SK-N-SH (cell line): ENCODE data around the gene ANKS1B. TPM values are rescaled to one million over a fixed set of nuclear protein-coding genes. Genes with fewer than 3 reads are reported as not detected.

Experiments
- CTCF ChIA-PET: fragments of 300-600, 350-600 bp; formaldehyde crosslinking; extraction: SDS; loops from one replicate; lab custom pipeline; 2021; lab: Yijun Ruan, JAX
- POLR2A ChIA-PET: fragments of 350-600 bp; sonication (Branson Sonifier 250); formaldehyde crosslinking; extraction: SDS; loops from one replicate; lab custom pipeline; 2020; ENCODE audit warnings: antibody characterized with exemption, inconsistent platforms; lab: Yijun Ruan, JAX
- DNase-seq: peaks from one replicate; pipeline ENCODE4 v3.0.0; 2012
- H2AFZ ChIP-seq: fragments of 200-600 bp; sonication (generic); 2 replicates; pipeline ENCODE4 v1.8.1; 2016; ENCODE audit warnings: antibody characterized with exemption, mild to moderate bottlenecking, low read depth
- H3F3A ChIP-seq: fragments of 200-600 bp; sonication (generic); replicated peaks from 2 replicates; pipeline ENCODE3; 2016; ENCODE audit warnings: antibody characterized with exemption, mild to moderate bottlenecking; ENCODE audit not compliant: insufficient read depth
- H3K27ac ChIP-seq, 2 experiments: fragments of 200-500 bp in 1 of 2; fragments of 200-600 bp in 1 of 2; sonication (Bioruptor generic) in 1 of 2; sonication (generic), shearing (Covaris generic) in 1 of 2; 2 replicates each; pipeline versions ENCODE4 v1.5.1 to v1.6.1; 2014 to 2016; ENCODE audit warnings: low read depth in 2 of 2, inconsistent platforms in 1 of 2, low read length in 1 of 2, mild to moderate bottlenecking in 1 of 2, mixed read lengths in 1 of 2
- H3K27me3 ChIP-seq: fragments of 200-600 bp; sonication (generic), shearing (Covaris generic); 2 replicates; pipeline ENCODE4 v1.6.1; 2016; ENCODE audit warnings: mixed run types; ENCODE audit not compliant: insufficient read depth
- H3K36me3 ChIP-seq, 2 experiments: fragments of 200-500 bp in 1 of 2; fragments of 200-600 bp in 1 of 2; sonication (Bioruptor generic) in 1 of 2; sonication (generic) in 1 of 2; replicated peaks in 1 of 2; 2 replicates each; pipeline versions ENCODE3 to v1.5.1; 2014 to 2016; ENCODE audit warnings: low read length in 1 of 2, mild to moderate bottlenecking in 1 of 2; ENCODE audit not compliant: insufficient read depth in 2 of 2, control insufficient read depth in 1 of 2
- H3K4me1 ChIP-seq, 2 experiments: fragments of 200-500 bp in 1 of 2; fragments of 200-600 bp in 1 of 2; sonication (Bioruptor generic) in 1 of 2; sonication (generic), shearing (Covaris generic) in 1 of 2; 2 replicates each; pipeline versions ENCODE4 v1.5.1 to v1.6.1; 2014 to 2016; ENCODE audit warnings: low read depth in 1 of 2, low read length in 1 of 2, mixed run types in 1 of 2; ENCODE audit not compliant: insufficient read depth in 2 of 2, control insufficient read depth in 1 of 2
- H3K4me2 ChIP-seq: fragments of 200-600 bp; sonication (generic), shearing (Covaris generic); 2 replicates; pipeline ENCODE4 v1.6.1; 2017; ENCODE audit warnings: mixed run types
- H3K4me3 ChIP-seq, 2 experiments: fragments of 200-500 bp in 1 of 2; fragments of 200-600 bp in 1 of 2; sonication (Bioruptor generic) in 1 of 2; sonication (generic), shearing (Covaris generic) in 1 of 2; 2 replicates each; pipeline versions ENCODE4 v1.5.1 to v1.8.1; 2014 to 2016; ENCODE audit warnings: low read depth in 2 of 2, inconsistent platforms in 1 of 2, low read length in 1 of 2, mild to moderate bottlenecking in 1 of 2, mixed read lengths in 1 of 2, moderate library complexity in 1 of 2
- H3K79me2 ChIP-seq: fragments of 200-600 bp; sonication (generic); 2 replicates; pipeline ENCODE4 v1.8.1; 2017; ENCODE audit warnings: mild to moderate bottlenecking; ENCODE audit not compliant: insufficient read depth
- H3K9ac ChIP-seq: fragments of 200-600 bp; sonication (generic); 2 replicates; pipeline ENCODE4 v1.6.1; 2017; ENCODE audit warnings: mixed run types
- H3K9me2 ChIP-seq: fragments of 200-600 bp; sonication (generic); 2 replicates; pipeline ENCODE4 v1.6.1; 2017; ENCODE audit warnings: mixed run types
- H3K9me3 ChIP-seq: fragments of 200-600 bp; sonication (generic); 2 replicates; pipeline ENCODE4 v1.6.1; 2017; ENCODE audit warnings: mixed run types, mild to moderate bottlenecking, moderate library complexity
- H4K20me1 ChIP-seq: fragments of 200-600 bp; sonication (generic); 2 replicates; pipeline ENCODE4 v1.6.1; 2017; ENCODE audit warnings: mild to moderate bottlenecking, mixed run types; ENCODE audit not compliant: insufficient read depth
- EP300 ChIP-seq, 2 experiments: IDR thresholded peaks; 2 replicates each; pipeline versions ENCODE4 v1.4.0 to v1.6.1; 2012; ENCODE audit warnings: borderline replicate concordance in 1 of 2, low read depth in 1 of 2, low read length in 1 of 2
- FOSL2 ChIP-seq: IDR thresholded peaks from 2 replicates; pipeline ENCODE4 v1.4.0; 2012; ENCODE audit warnings: low read depth, mild to moderate bottlenecking, moderate library complexity, borderline replicate concordance
- FOXJ3 ChIP-seq: sonication (generic); formaldehyde crosslinking; IDR thresholded peaks from 2 replicates; pipeline ENCODE4 v1.5.1; 2020; ENCODE audit warnings: mild to moderate bottlenecking, missing genetic modification reagents
- FOXM1 ChIP-seq: IDR thresholded peaks from 2 replicates; pipeline ENCODE4 v1.4.0; 2012; ENCODE audit warnings: low read depth, mild to moderate bottlenecking
- GATA2 ChIP-seq: sonication (generic); formaldehyde crosslinking; IDR thresholded peaks from 2 replicates; pipeline ENCODE4 v1.5.0; 2020; ENCODE audit warnings: mild to moderate bottlenecking, missing genetic modification reagents
- MXI1 ChIP-seq: IDR thresholded peaks from 2 replicates; pipeline ENCODE4 v1.6.1; 2012; ENCODE audit warnings: mild to moderate bottlenecking, low read depth, low read length, improper control_type of control experiment
- NFIC ChIP-seq: IDR thresholded peaks from 2 replicates; pipeline ENCODE4 v1.4.0; 2012; ENCODE audit warnings: borderline replicate concordance
- RAD21 ChIP-seq: IDR thresholded peaks from 2 replicates; pipeline ENCODE4 v1.6.1; 2012; ENCODE audit warnings: mild to moderate bottlenecking, low read length
- RCOR1 ChIP-seq: fragments of 150-350 bp; IDR thresholded peaks from 2 replicates; pipeline ENCODE4 v1.6.1; 2017; ENCODE audit warnings: antibody characterized with exemption, low read length
- RXRA ChIP-seq: IDR thresholded peaks from 2 replicates; pipeline ENCODE4 v1.4.0; 2012; ENCODE audit warnings: low read depth, mild to moderate bottlenecking, borderline replicate concordance
- SMC3 ChIP-seq: IDR thresholded peaks from 2 replicates; pipeline ENCODE4 v1.6.1; 2012; ENCODE audit warnings: low read depth, low read length, improper control_type of control experiment
- TAF1 ChIP-seq: IDR thresholded peaks from 2 replicates; pipeline ENCODE4 v1.6.1; 2012; ENCODE audit warnings: low read depth, mild to moderate bottlenecking, low read length, moderate library complexity, borderline replicate concordance
- WGBS: methylation state at CpG from one replicate; pipeline ENCODE4 v1.1.6; 2017; ENCODE audit warnings: low lambda C conversion rate; 5-methylcytosine and 5-hydroxymethylcytosine counted together
- polyA plus RNA-seq, 3 experiments: library from polyadenylated mRNA; depleted of rRNA; stranded (reverse); fragments of >200 nt; gene quantifications; 2 replicates each; pipeline ENCODE4 v1.2.3, GENCODE V29; 2012
- TF ChIP-seq, protein P1 (sequence below): fragments of 150-350 bp; IDR thresholded peaks from 2 replicates; pipeline ENCODE4 v1.6.1; 2016; ENCODE audit warnings: mild to moderate bottlenecking, low read depth, low read length
- TF ChIP-seq, protein P2 (sequence below): IDR thresholded peaks from 2 replicates; pipeline ENCODE4 v1.4.0; 2012; ENCODE audit warnings: low read depth
- TF ChIP-seq, protein P3 (sequence below): IDR thresholded peaks from 2 replicates; pipeline ENCODE4 v1.4.0; 2012; ENCODE audit warnings: low read depth, borderline replicate concordance

Gene ANKS1B
- polyA plus RNA-seq, 1 of the 3 experiments (the other 2 are of a cell fraction) = 1.8 TPM

DNA sequence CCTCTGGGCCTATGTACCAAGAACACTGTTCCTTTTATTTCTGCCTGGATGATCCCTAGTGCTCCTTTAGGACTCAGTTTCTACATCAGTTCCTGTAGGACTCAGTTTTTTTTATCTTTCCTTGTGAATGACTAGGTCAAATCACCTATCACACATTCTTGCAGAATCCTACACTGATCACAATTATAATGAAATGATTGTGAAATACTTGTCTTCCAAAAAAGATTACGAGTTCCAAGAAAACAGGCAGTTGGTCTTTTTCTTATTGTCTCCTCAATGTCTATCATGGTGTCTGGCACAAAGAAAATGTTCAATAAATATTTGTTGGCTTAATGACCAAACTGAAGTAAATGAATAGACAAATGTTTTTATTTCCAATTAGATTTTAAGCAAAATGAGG is 432.7 kb downstream of the ANKS1B start:
- H3K9me2 ChIP-seq = no peaks in the 10 kb centered on the region
- WGBS = 73% methylated on average over 1 of the region's 1 CpG
- H3K79me2 ChIP-seq = no peaks in the 10 kb centered on the region
- no peaks in the 10 kb centered on the region for H3K36me3 ChIP-seq
- no peak overlapping the region for H3K4me3 ChIP-seq
- no peak overlapping the region for H3K9ac ChIP-seq
- H3F3A ChIP-seq = no peaks in the 10 kb centered on the region
- no peak overlapping the region for H2AFZ ChIP-seq
- H4K20me1 ChIP-seq = no peaks in the 10 kb centered on the region
- H3K4me2 ChIP-seq = no peak overlapping the region
- H3K9me3 ChIP-seq = no peaks in the 10 kb centered on the region
- H3K4me1 ChIP-seq = no peaks in the 10 kb centered on the region
- DNase-seq = no peak
- ChIA-PET POLR2A (no interaction called here), CTCF (no interaction called here)
- TF ChIP-seq FOSL2 = no peak
- no peak for TF ChIP-seq EP300 (IDR thresholded peaks at IDR 0.05; ENCODE audit: borderline replicate concordance in 1 of 2, low read depth in 1 of 2, low read length in 1 of 2)
- no peak for TF ChIP-seq GATA2
- no peak for TF ChIP-seq RCOR1
- TF ChIP-seq RXRA = no peak
- no peak overlapping the region for H3K27ac ChIP-seq
- no peaks in the 10 kb centered on the region for H3K27me3 ChIP-seq

DNA sequence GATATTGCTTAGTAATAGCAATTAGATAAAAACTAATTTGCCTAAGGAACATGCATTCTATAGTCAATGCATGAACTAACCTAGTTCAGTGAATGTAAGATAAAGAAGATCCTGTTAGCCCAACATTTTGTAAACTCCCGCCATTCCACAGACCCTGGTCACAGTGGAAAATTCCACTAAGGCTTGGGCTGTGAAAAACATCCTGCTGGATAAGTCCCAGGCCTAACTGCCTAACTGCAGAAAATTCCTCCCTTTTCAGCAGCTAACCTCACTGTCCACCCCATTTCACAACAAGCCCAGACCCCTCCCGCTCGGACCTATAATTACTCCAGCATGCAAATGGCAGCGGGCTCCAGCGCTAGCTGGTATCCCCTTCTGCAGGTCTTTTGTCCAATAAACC is 435.1 kb downstream of the ANKS1B start:
- no peaks in the 10 kb centered on the region for H3K79me2 ChIP-seq
- H3F3A ChIP-seq = no peaks in the 10 kb centered on the region
- H4K20me1 ChIP-seq = no peaks in the 10 kb centered on the region
- no peak overlapping the region for H3K9ac ChIP-seq
- H3K36me3 ChIP-seq = no peaks in the 10 kb centered on the region
- no peak overlapping the region for H3K4me3 ChIP-seq
- no peaks in the 10 kb centered on the region for H3K4me1 ChIP-seq
- no peak overlapping the region for H3K27ac ChIP-seq
- ChIA-PET CTCF (no interaction called here), POLR2A (no interaction called here)
- H3K9me2 ChIP-seq = no peaks in the 10 kb centered on the region
- H2AFZ ChIP-seq = no peak overlapping the region
- WGBS = 69% methylated on average over 5 of the region's 5 CpGs
- no peaks in the 10 kb centered on the region; the same call in 1 of the 2 replicates for H3K27me3 ChIP-seq
- no peaks in the 10 kb centered on the region for H3K9me3 ChIP-seq
- no peak for DNase-seq
- H3K4me2 ChIP-seq = no peak overlapping the region
- TF ChIP-seq, protein P1, sequence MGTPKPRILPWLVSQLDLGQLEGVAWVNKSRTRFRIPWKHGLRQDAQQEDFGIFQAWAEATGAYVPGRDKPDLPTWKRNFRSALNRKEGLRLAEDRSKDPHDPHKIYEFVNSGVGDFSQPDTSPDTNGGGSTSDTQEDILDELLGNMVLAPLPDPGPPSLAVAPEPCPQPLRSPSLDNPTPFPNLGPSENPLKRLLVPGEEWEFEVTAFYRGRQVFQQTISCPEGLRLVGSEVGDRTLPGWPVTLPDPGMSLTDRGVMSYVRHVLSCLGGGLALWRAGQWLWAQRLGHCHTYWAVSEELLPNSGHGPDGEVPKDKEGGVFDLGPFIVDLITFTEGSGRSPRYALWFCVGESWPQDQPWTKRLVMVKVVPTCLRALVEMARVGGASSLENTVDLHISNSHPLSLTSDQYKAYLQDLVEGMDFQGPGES = no peak
- TF ChIP-seq RCOR1 = no peak
- TF ChIP-seq, protein P2, sequence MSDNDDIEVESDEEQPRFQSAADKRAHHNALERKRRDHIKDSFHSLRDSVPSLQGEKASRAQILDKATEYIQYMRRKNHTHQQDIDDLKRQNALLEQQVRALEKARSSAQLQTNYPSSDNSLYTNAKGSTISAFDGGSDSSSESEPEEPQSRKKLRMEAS = no peak
- TF ChIP-seq, protein P3, sequence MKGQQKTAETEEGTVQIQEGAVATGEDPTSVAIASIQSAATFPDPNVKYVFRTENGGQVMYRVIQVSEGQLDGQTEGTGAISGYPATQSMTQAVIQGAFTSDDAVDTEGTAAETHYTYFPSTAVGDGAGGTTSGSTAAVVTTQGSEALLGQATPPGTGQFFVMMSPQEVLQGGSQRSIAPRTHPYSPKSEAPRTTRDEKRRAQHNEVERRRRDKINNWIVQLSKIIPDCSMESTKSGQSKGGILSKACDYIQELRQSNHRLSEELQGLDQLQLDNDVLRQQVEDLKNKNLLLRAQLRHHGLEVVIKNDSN = no peak
- TF ChIP-seq TAF1 = no peak
- TF ChIP-seq FOXJ3 (CRISPR knock-in tag) = no peak
- TF ChIP-seq RAD21 = no peak
- no peak for TF ChIP-seq NFIC
- TF ChIP-seq FOXM1 = no peak
- TF ChIP-seq SMC3 = no peak
- no peak for TF ChIP-seq MXI1
